Kidney tubule cell (primary cell): ENCODE data around the gene DDR2.
A peak's percentile ranks its signal among the peaks of the same experiment; 100 is the strongest.

Experiments
- DNase-seq: peaks from one replicate; pipeline ENCODE4 v3.0.0-alpha.2; 2018; ENCODE audit warnings: low spot score

DDR2 gene

GRCh38 chr1:162672622-162673260 is 40.5 kb downstream of the DDR2 start:
- DNase-seq, result peak; percentile 49

GRCh38 chr1:162674034-162674608 is 41.9 kb downstream of the DDR2 start:
- DNase-seq, result peak; percentile 30

GRCh38 chr1:162676087-162676486 is 43.8 kb downstream of the DDR2 start:
- DNase-seq, result peak; percentile 77

- DNase-seq, result peak; percentile 39
Measured at GRCh38 chr1:162676750-162677149, 44.5 kb downstream of the DDR2 start.

GRCh38 chr1:162677607-162678371 is 45.5 kb downstream of the DDR2 start:
- no peak for DNase-seq

GRCh38 chr1:162678439-162678838 is 46.2 kb downstream of the DDR2 start:
- DNase-seq, result peak; percentile 82

GRCh38 chr1:162679298-162679697 is 47.0 kb downstream of the DDR2 start:
- DNase-seq, result no peak

- peak; percentile 49 for DNase-seq
Measured at GRCh38 chr1:162680419-162681121, 48.3 kb downstream of the DDR2 start.

- DNase-seq, result no peak
Measured at GRCh38 chr1:162681122-162681436, 48.8 kb downstream of the DDR2 start.

- DNase-seq, result no peak
Measured at GRCh38 chr1:162682013-162682419, 49.8 kb downstream of the DDR2 start.

- DNase-seq, result no peak
Measured at GRCh38 chr1:162687870-162688269, 55.6 kb downstream of the DDR2 start.

- DNase-seq, result no peak
Measured at GRCh38 chr1:162688521-162688920, 56.3 kb downstream of the DDR2 start.

- no peak for DNase-seq
Measured at GRCh38 chr1:162688931-162689330, 56.7 kb downstream of the DDR2 start.

GRCh38 chr1:162689745-162690671 is 57.7 kb downstream of the DDR2 start:
- DNase-seq, result no peak

GRCh38 chr1:162690672-162691434 is 58.6 kb downstream of the DDR2 start:
- peak; percentile 60 for DNase-seq

- no peak for DNase-seq
Measured at GRCh38 chr1:162691999-162692575, 59.8 kb downstream of the DDR2 start.

GRCh38 chr1:162694911-162695310 is 62.6 kb downstream of the DDR2 start:
- no peak for DNase-seq

- DNase-seq, result no peak
Measured at GRCh38 chr1:162695687-162696086, 63.4 kb downstream of the DDR2 start.

- peak; percentile 40 for DNase-seq
Measured at GRCh38 chr1:162696286-162696862, 64.1 kb downstream of the DDR2 start.
